ENCODE data around the gene A1BG.
"Not testable (repeated sequence)": the region's sequence is repeated elsewhere in the genome, so short reads cannot be mapped to it uniquely, and the experiment has no call there.

A1BG gene

GRCh38 chr19:58336820-58337219, 16.5 kb downstream of the A1BG start:
- no peak for DNase-seq (ENCODE audit: low read depth)

- no peak for DNase-seq (ENCODE audit: low read depth)
These were observed 17.1 kb downstream of the A1BG start for GRCh38 chr19:58336216-58336615.

- DNase-seq (ENCODE audit: low read depth): no peak
These were observed 17.7 kb downstream of the A1BG start for GRCh38 chr19:58335630-58336029.

GRCh38 chr19:58334691-58335249, 18.5 kb downstream of the A1BG start:
- no peak for DNase-seq (ENCODE audit: low read depth)

GRCh38 chr19:58332697-58333096, 20.6 kb downstream of the A1BG start:
- no peak for DNase-seq (ENCODE audit: low read depth)

- no peak for DNase-seq (ENCODE audit: low read depth)
These were observed 22.8 kb downstream of the A1BG start for GRCh38 chr19:58330458-58330857.

- DNase-seq (ENCODE audit: low read depth): no peak
These were observed 24.3 kb downstream of the A1BG start for GRCh38 chr19:58328999-58329398.

- DNase-seq (ENCODE audit: low read depth): peak; percentile 87
These were observed 26.2 kb downstream of the A1BG start, which contains the start of gene ZSCAN22 for GRCh38 chr19:58326914-58327726. Gene ZSCAN22 (plus strand): TSS chr19:58326994. CDS start chr19:58334803, 7,809 bp downstream.

- DNase-seq (ENCODE audit: low read depth): no peak
These were observed 26.8 kb downstream of the A1BG start for GRCh38 chr19:58326501-58326913.

- DNase-seq (ENCODE audit: low read depth): peak; percentile 12
These were observed 27.8 kb downstream of the A1BG start for GRCh38 chr19:58325311-58326022.

- no peak for DNase-seq (ENCODE audit: low read depth)
These were observed 34.1 kb downstream of the A1BG start for GRCh38 chr19:58319241-58319640.

GRCh38 chr19:58318297-58318696, 35.0 kb downstream of the A1BG start:
- DNase-seq (ENCODE audit: low read depth): no peak

GRCh38 chr19:58317476-58318072, 35.7 kb downstream of the A1BG start:
- DNase-seq (ENCODE audit: low read depth): no peak

GRCh38 chr19:58315580-58315979, 37.7 kb downstream of the A1BG start:
- no peak for DNase-seq (ENCODE audit: low read depth)

- no peak for DNase-seq (ENCODE audit: low read depth)
These were observed 41.9 kb downstream of the A1BG start for GRCh38 chr19:58311345-58311865.

- not testable (repeated sequence) for DNase-seq (ENCODE audit: low read depth)
These were observed 42.6 kb downstream of the A1BG start for GRCh38 chr19:58310685-58311084.

GRCh38 chr19:58307736-58308135, 45.6 kb downstream of the A1BG start:
- DNase-seq (ENCODE audit: low read depth): no peak

- DNase-seq (ENCODE audit: low read depth): no peak
These were observed 47.4 kb downstream of the A1BG start for GRCh38 chr19:58305932-58306323.

GRCh38 chr19:58305065-58305931, 48.0 kb downstream of the A1BG start, which contains the start of gene ERVK3-1:
Gene ERVK3-1 (plus strand): TSS chr19:58305377. CDS start chr19:58312169, 6,792 bp downstream.
- peak; percentile 92 for DNase-seq (ENCODE audit: low read depth)

GRCh38 chr19:58304748-58305064, 48.6 kb downstream of the A1BG start:
- DNase-seq (ENCODE audit: low read depth): no peak

GRCh38 chr19:58304255-58304654, 49.0 kb downstream of the A1BG start:
- DNase-seq (ENCODE audit: low read depth): no peak

All from activated T-cell treated with anti-CD3 and anti-CD28 coated beads for 48 hours (primary cell).